Colonic mucosa (tissue), 4 donors: Measurements from ENCODE around the gene SMIM27. TPM values are rescaled to one million over a fixed set of nuclear protein-coding genes. Genes with fewer than 3 reads are reported as not detected.
A peak's percentile ranks its signal among the peaks of the same experiment; 100 is the strongest.

Source experiments
- DNase-seq: peaks from one replicate; pipeline ENCODE4 v3.0.0-alpha.2; 2020
- H3K27ac ChIP-seq: fragments of 200-600 bp; one replicate; pipeline ENCODE4 v1.8.0; 2021
- H3K27me3 ChIP-seq: fragments of 200-600 bp; one replicate; pipeline ENCODE4 v1.8.0; 2021
- H3K36me3 ChIP-seq: fragments of 200-600 bp; one replicate; pipeline ENCODE4 v1.8.0; 2021
- H3K4me1 ChIP-seq: fragments of 200-600 bp; one replicate; pipeline ENCODE4 v1.8.0; 2021; ENCODE audit warnings: mild to moderate bottlenecking
- H3K4me3 ChIP-seq: fragments of 200-600 bp; one replicate; pipeline ENCODE4 v1.8.0; 2021
- H3K9ac ChIP-seq, 2 donors: one replicate each; pipeline ENCODE4 v1.7.0; 2013; ENCODE audit warnings: control low read depth in 2 of 2, low read depth in 2 of 2, low read length in 2 of 2
- H3K9me3 ChIP-seq: fragments of 200-600 bp; one replicate; pipeline ENCODE4 v1.8.0; 2021
- CTCF ChIP-seq: fragments of 200-600 bp; IDR thresholded peaks from one replicate; pipeline ENCODE4 v1.8.0; 2022; ENCODE audit warnings: antibody characterized with exemption, mild to moderate bottlenecking
- intact Hi-C: fragments of 100-400 bp; cut with DNase I; formaldehyde crosslinking; loops from one replicate; pipeline ENCODE4 v1.14.1; 2022
- total RNA-seq, 2 donors: library from RNA; stranded (reverse); fragmentation: NEBNext Ultra II Directional in 1 of 2; extraction: Animal tissue kit (Norgen Biotek cat#: 25700) in 1 of 2; gene quantifications; one replicate each; pipeline ENCODE4 v1.2.1, GENCODE V29; 2021
- donor health status: healthy.
- donor health status: DM: no; HTN: no; CAD: no.
- donor health status: DM: no; HTN: no; CAD: no.

SMIM27 gene
- total RNA-seq, 2 donors from 2014 or later = 7.4 to 10.9 TPM

DNA sequence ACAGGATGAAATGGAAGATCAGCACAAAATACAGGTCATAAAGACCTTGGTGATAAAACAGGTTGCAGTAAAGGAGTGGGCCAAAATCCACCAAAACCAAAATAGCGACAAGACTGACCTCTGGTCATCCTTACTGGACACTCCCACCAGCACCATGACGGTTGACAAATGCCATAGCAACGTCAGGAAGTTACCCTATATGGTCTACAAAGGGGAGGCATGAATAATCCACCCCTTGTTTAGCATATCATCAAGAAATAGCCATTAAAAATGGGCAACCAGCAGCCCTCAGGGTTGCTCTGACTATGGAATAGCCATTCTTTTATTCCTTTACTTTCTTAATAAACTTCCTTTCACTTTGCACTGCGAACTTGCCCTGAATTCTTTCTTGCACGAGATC is 26.8 kb downstream of the SMIM27 start:
- Histone ChIP-seq H3K4me3 (no peak overlapping the region), H3K27ac (no peak overlapping the region), H3K9me3 (no peaks in the 10 kb centered on the region), H3K27me3 (no peaks in the 10 kb centered on the region), H3K36me3 (no peaks in the 10 kb centered on the region), H3K9ac (no peak overlapping the region), H3K4me1 (no peaks in the 10 kb centered on the region)
- intact Hi-C loops = loop anchor here (10.0 kb wide), 1 partner anchor 54 kb away; the partner anchor contains the start of gene RIGI
- TF ChIP-seq CTCF = no peak
- no peak for DNase-seq

DNA sequence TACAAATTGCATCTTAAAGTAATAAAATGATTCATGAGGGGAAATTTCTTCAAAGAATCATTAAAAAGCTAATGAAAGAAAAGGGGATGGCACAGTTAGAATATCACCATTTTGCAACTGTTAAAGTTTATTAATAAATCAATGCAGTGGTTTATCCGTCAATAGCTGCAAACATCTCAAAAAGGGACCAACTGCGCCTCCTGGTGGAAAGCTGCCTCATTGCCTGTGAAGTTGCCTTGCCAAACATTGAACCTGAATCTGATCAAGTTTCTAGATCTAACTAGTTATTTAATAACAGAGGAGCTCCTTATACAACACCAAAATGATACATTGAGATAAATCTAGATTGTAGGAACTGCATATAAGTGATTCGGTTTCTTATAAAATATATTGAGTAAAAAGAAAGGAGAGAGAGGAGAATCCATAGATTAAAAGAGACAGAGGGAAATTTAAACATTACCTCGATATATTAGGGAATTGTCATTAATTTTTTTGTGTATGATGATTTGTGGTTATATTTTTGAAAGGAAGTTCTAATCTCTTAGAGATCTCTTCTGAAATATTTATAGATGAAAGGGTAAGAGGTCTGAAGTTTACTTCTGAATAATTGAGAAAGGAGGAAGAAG is 27.7 kb downstream of the SMIM27 start:
- Histone ChIP-seq H3K9ac (no peak overlapping the region), H3K27me3 (no peaks in the 10 kb centered on the region), H3K36me3 (no peaks in the 10 kb centered on the region), H3K9me3 (no peaks in the 10 kb centered on the region), H3K4me1 (no peaks in the 10 kb centered on the region), H3K27ac (no peak overlapping the region), H3K4me3 (no peak overlapping the region)
- intact Hi-C loops = loop anchor here (2.0 to 10.0 kb wide), 3 partner anchors 55 to 387 kb away; partner anchors contain the start of gene RIGI
- TF ChIP-seq CTCF = peak; percentile 89
- peak; percentile 75 for DNase-seq

GRCh38 chr9:32580631-32581300 is 28.6 kb downstream of the SMIM27 start:
- intact Hi-C loops = loop anchor here (2.0 kb wide), 2 partner anchors 202 to 386 kb away; no protein-coding TSS in a partner anchor
- no peak for DNase-seq
- Histone ChIP-seq H3K9ac (no peak overlapping the region), H3K27me3 (no peaks in the 10 kb centered on the region), H3K4me3 (no peak overlapping the region), H3K4me1 (no peaks in the 10 kb centered on the region), H3K9me3 (no peaks in the 10 kb centered on the region), H3K27ac (no peak overlapping the region), H3K36me3 (no peaks in the 10 kb centered on the region)
- TF ChIP-seq CTCF = no peak

- no peak overlapping the region for H3K4me3 ChIP-seq
- intact Hi-C loops = loop anchor here (2.0 kb wide), 3 partner anchors 203 to 391 kb away; no protein-coding TSS in a partner anchor
- DNase-seq = peak; percentile 25
- no peaks in the 10 kb centered on the region for H3K27me3 ChIP-seq
- H3K9me3 ChIP-seq = no peaks in the 10 kb centered on the region
- TF ChIP-seq CTCF = no peak
- no peaks in the 10 kb centered on the region for H3K4me1 ChIP-seq
- no peaks in the 10 kb centered on the region for H3K36me3 ChIP-seq
- H3K27ac ChIP-seq = no peak overlapping the region
- H3K9ac ChIP-seq = no peak overlapping the region
These were observed 29.5 kb downstream of the SMIM27 start for GRCh38 chr9:32581512-32582143.

DNA sequence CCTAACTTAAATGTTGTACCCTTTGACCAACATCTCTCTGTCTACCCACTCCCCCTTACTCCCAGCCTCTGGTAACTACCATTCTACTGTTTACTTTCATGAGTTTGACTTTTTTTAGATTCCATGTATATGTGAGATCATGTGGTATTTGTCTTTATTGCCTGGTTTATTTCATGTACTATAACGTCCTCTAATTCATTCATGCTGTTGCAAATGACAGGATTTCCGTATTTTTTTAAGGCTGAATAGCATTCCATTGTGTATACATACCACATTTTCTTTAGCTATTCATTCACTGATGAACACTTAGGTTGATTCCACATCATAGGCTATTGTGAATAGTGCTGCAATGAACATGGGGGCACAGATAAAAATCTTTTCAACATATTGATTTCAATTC is 32.7 kb downstream of the SMIM27 start:
- TF ChIP-seq CTCF = no peak
- intact Hi-C loops = no loop called here

More for the DNA sequence above, 32.7 kb downstream of the SMIM27 start:
- Histone ChIP-seq H3K4me1 (no peaks in the 10 kb centered on the region), H3K27ac (no peak overlapping the region), H3K36me3 (no peaks in the 10 kb centered on the region), H3K9me3 (no peaks in the 10 kb centered on the region), H3K4me3 (no peak overlapping the region), H3K27me3 (no peaks in the 10 kb centered on the region), H3K9ac (no peak overlapping the region)
- DNase-seq = no peak
